ENCODE data around the gene PM20D2.

PM20D2 gene

GRCh38 chr6:89145091-89145955 is 532 bp upstream of the PM20D2 start:
- DNase-seq (ENCODE audit: low spot score): no peak

DNA sequence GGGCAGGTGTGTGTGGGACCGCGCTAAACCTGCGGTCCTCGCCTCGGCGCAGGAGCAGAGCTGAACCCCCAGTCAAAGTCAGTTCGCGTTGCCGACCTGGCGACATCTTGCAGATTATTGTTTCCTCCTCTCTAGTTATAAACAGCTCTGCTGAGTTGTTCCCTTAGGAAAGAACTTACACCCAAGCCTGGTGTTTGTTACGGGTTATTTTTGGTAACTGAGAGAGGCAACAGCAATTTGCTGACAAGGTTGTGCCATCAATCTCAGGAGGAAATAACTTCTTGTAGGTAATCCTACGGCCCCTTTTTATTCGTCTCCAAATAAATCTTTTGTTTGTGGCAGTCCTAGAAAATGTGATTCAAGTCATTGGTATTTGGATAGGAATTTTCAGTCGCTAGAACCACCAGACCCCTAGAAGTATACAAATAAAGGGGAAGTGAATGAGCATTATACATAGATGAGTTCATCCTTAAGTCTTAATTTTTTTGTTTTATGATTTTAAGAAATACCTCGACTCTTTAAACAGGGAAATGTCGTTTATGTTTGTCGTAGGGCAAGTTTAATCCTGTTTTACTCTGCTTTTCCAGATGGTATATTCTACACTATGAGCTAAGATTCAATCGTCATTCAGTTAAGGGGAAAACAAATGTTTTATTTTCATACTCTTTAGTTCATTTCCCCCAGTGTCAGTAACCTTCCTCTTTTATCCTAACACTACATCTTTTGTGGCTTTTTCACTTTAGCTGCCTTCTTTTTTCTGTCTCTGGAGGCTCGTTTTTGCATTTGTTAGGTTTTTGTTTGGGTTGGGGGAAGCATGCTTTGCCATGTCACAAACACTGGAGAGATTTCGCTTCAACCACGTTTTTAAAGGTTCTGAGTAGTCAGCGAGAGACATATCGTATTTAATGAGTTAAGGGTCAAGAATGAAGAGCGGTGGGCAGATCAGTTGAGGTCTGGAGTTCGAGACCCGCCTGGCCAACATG is 1.2 kb downstream of the PM20D2 start:
- no peak for DNase-seq (ENCODE audit: low spot score)

GRCh38 chr6:89148016-89148750 is 2.3 kb downstream of the PM20D2 start:
- no peak for DNase-seq (ENCODE audit: low spot score)

GRCh38 chr6:89154131-89154530 is 8.3 kb downstream of the PM20D2 start:
- DNase-seq (ENCODE audit: low spot score): no peak

DNA sequence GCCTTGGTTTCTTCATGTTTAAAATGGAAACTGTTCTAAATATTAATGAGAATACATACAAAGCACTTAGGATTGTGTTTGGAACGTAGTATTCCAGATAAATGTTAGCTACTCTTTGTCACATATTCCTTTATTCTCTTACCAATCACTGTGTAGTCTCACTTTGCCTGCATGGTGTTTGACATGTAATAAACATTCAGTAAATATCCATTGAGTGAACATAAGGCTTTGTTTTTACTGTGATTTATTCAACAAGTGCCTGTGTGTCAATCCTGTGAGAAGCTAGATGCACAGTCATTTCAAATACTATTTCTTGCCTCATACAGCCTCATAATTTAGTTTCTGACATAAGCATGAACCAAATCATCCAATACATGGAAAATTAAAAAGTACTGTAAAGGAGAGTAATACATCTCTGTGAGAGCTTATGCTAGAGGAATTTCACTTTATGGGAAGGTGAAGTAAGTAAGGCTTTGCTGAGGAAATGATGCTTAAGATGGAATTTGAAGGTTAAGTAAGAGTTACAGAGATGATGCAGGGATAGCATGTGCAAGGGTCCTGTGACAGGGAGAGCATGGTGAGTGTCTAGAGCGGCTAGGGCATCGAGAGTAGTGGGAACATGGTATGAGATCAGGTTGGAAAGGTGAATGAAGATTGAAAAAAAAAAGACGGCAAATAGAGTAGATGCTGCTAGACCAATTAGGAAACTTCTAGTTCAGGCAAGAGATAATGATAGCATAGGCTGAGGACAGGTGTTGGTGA is 14.7 kb downstream of the PM20D2 start:
- no peak for DNase-seq (ENCODE audit: low spot score)

DNA sequence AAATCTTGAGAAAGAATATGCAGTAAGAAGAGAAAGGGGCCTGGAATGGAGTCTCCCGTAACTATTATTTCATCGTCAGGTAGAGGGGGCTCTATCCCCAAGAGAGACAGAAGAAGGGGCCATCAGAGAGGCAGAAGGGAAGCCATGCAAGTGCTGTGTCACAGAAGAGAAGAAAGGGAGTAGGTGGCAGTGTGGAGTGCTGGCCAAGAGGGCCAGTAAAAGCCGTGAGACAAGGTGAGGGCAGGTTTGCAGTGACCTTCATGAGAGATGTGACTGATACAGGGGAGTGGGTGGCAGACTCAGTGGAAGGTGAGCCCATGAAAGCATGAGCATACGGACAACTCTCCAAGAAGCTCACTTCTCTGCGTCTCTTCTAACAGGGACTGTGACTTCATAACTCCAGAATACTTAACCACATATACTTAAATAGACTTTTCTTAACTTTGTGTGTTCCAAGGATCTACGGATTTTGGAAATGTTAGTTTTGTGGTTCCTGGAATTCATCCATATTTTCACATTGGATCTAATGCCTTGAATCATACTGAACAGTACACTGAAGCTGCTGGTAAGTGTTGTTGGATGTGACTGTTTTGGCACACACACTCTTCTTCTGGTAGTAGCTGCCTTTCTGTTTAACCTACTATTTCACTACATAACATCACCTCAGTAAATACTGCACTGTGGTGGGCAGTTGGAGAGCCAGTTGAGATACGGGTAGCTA is 15.6 kb downstream of the PM20D2 start:
- DNase-seq (ENCODE audit: low spot score): no peak

GRCh38 chr6:89162047-89162371 is 16.2 kb downstream of the PM20D2 start:
- no peak for DNase-seq (ENCODE audit: low spot score)

DNA sequence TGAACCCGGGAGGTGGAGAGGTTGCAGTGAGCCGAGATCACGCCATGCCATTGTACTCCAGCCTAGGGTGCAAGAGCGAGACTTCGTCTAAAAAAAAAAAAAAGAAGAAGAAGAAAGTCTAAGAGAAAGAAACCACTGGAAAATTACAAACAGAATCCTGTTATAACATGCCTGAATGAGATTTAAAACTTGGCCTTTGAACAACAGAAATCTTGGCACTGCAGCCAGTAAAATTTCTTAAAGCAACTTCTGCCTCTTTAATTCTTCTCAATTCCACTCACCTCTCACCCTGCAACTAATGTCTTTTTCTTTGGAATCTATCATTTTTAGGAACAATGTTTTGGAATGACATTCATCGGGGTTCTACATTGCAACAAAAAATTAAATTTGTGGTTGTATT is 26.3 kb downstream of the PM20D2 start:
- DNase-seq (ENCODE audit: low spot score): no peak

- no peak for DNase-seq (ENCODE audit: low spot score)
Measured at GRCh38 chr6:89173634-89174033, 27.8 kb downstream of the PM20D2 start.

- no peak for DNase-seq (ENCODE audit: low spot score)
Measured at GRCh38 chr6:89180112-89180511, 34.3 kb downstream of the PM20D2 start.

- DNase-seq (ENCODE audit: low spot score): no peak
Measured at GRCh38 chr6:89180971-89181370, 35.1 kb downstream of the PM20D2 start.

- DNase-seq (ENCODE audit: low spot score): no peak
Measured at GRCh38 chr6:89183294-89183693, 37.4 kb downstream of the PM20D2 start.

DNA sequence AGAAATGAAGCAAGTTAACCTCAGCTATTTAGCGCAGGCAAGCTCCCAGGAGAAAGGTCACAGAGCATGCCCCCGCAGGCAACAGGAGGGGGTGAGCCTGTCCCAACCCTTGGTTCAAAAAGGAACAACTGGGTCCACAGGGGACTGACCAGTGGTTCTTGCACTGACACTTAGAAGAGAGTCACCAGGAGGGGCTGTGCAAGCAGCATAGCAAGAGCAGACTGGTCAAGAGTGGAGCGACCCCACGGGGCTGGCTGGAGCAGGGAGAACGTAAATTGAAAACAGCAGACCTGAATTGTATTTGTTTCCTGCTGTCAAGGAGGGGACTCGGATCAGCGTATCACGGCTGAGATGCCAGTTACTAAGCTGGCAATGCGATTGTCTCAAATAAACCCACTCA is 38.5 kb downstream of the PM20D2 start:
- DNase-seq (ENCODE audit: low spot score): no peak

DNA sequence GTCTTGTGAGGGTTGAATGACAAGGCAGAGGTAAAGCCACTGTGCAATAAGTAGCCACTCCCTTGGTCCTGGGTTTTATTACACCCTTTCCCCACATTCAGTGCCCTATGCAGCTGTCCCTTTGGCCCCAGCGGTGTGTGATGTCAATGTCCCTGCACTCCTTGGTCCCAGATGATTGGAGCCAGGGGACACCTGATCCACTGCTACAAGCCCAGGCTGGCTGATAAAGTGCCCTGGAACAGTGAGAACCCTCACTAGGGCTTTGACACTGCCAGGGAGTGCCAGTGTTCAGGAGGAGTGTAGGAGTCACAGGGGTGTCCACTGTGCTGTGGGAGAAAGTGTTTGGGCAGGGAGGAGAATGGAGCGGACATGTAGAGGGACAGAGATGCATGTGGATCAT is 40.9 kb downstream of the PM20D2 start:
- DNase-seq (ENCODE audit: low spot score): no peak

DNA sequence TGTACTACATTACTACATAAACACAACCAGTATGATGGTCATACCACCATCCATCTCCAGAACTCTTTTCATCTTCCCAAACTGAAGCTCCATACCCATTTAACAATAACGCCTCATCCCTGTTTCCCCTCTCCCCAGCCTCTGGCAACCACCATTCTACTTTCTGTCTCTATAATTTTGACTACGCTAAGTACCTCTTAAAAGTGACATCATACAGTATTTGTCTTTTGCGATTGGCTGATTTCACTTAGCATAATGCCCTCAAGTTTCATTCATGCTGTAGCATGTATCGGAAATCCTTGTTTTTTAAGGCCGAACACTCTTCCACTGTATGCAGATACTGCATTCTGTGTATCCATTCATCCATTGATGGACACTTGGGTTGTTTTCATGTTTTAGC is 41.6 kb downstream of the PM20D2 start:
- DNase-seq (ENCODE audit: low spot score): no peak

- no peak for DNase-seq (ENCODE audit: low spot score)
Measured at GRCh38 chr6:89190741-89191140, 44.9 kb downstream of the PM20D2 start.

DNA sequence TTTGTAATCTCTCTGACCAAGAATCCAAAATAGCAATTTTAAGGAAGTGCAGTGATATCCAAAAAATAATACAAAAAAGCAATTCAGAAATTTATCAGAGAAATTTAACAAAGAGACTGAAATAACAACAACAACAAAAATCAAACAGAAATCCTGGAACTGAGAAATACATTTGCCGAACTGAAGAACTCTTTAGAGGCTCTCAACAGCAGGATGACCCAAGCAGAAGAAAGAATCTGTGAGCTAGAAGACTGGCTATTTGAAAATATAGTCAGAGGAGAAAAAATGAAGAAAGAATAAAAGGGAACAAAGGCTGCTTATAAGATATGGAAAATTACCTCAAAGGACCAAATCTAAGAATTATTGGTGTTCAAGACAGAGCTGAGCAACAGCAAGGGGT is 48.7 kb downstream of the PM20D2 start:
- DNase-seq (ENCODE audit: low spot score): no peak

DNA sequence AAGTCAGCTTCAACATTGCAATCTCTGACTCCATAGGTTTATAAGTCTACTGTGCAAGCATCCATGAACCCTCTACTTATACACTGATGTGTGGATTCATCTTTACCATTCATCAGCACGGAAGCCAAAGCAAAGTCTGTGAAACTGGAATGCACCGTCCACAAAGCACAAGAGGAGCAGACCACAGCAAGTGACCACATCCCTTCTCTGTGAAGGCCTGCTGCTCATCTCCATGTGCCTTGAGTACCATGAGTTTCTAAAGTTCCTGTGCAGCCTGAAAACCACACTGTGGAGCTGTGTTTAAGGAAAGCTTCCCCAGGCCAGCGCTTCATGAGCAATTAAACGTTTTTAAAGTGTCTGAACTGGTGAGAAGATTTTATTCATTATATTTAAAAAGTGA is 51.3 kb downstream of the PM20D2 start:
- DNase-seq (ENCODE audit: low spot score): no peak

GRCh38 chr6:89198235-89198634 is 52.4 kb downstream of the PM20D2 start:
- DNase-seq (ENCODE audit: low spot score): no peak

DNA sequence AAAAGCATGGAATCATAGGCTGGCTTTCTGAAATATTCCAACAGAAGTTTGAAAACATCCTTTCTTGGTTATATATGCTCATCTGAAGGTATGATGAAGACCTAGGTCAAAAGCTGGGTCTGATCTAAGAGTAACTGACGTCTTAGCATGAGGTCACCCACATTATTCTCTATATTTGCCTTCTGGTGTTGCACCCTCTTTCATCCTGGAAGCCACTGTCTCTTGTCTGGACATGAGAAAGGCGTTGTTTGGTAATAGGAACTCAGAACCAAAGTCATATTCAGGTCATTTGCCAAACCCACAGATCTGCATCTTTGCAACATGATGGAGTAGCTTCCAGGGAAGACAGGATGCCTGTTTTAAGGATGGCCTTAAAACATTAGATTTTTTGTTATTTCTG is 53.7 kb downstream of the PM20D2 start:
- no peak for DNase-seq (ENCODE audit: low spot score)

GRCh38 chr6:89200706-89201215 is 54.9 kb downstream of the PM20D2 start:
- no peak for DNase-seq (ENCODE audit: low spot score)
